IMR-90 (cell line): ENCODE results near the gene TBC1D24. TPM values are rescaled to one million over a fixed set of nuclear protein-coding genes. Genes with fewer than 3 reads are reported as not detected.

ENCODE experiments used
- ATAC-seq: fragments of 200-7000 bp; cut with Tn5 transposase; 2 replicates; pipeline ENCODE4 v1.9.1; 2020; ENCODE audit warnings: low read depth, mild to moderate bottlenecking, moderate library complexity
- BruUV-seq: library from RNA; stranded (reverse); fragments of 400-500 nt; replicated peaks from 2 replicates; lab custom pipeline; 2021; lab: Mats Ljungman, UMichigan
- CTCF ChIA-PET: fragments of 300-600 bp; formaldehyde crosslinking; extraction: SDS; loops from one replicate; lab custom pipeline; 2021; ENCODE audit warnings: antibody characterized with exemption; lab: Yijun Ruan, JAX
- POLR2A ChIA-PET: fragments of 300-600 bp; sonication (Branson Sonifier 250); formaldehyde crosslinking; loops from one replicate; lab custom pipeline; 2022; ENCODE audit warnings: antibody characterized with exemption; ENCODE audit not compliant: unreplicated experiment; lab: Charles Lee
- DNase-seq: peaks from one replicate; pipeline ENCODE4 v3.0.0; 2013
- H2AFZ ChIP-seq: replicated peaks from 2 replicates; pipeline ENCODE3; 2013; ENCODE audit warnings: low read length, mild to moderate bottlenecking; ENCODE audit not compliant: poor library complexity
- H2AK5ac ChIP-seq: 2 replicates; pipeline ENCODE4 v1.6.1; 2013; ENCODE audit warnings: low read depth, low read length, inconsistent platforms
- H2AK9ac ChIP-seq: replicated peaks from 2 replicates; pipeline ENCODE3; 2013; ENCODE audit warnings: mild to moderate bottlenecking, low read depth, low read length, moderate library complexity; ENCODE audit not compliant: poor library complexity
- H2BK120ac ChIP-seq: 2 replicates; pipeline ENCODE4 v1.6.1; 2013; ENCODE audit warnings: low read depth, low read length, inconsistent platforms
- H2BK15ac ChIP-seq: 3 replicates; pipeline ENCODE4 v1.6.1; 2013; ENCODE audit warnings: low read depth, low read length, inconsistent platforms
- H2BK20ac ChIP-seq: 2 replicates; pipeline ENCODE4 v1.6.1; 2013; ENCODE audit warnings: low read depth, mild to moderate bottlenecking, inconsistent platforms, low read length, moderate library complexity
- H2BK5ac ChIP-seq: 2 replicates; pipeline ENCODE4 v1.6.1; 2013; ENCODE audit warnings: mild to moderate bottlenecking, low read depth, low read length, inconsistent platforms; ENCODE audit not compliant: poor library complexity, severe bottlenecking
- H3K14ac ChIP-seq: replicated peaks from 2 replicates; pipeline ENCODE4 v1.6.1; 2013; ENCODE audit warnings: low read depth, low read length, inconsistent platforms
- H3K18ac ChIP-seq: 2 replicates; pipeline ENCODE4 v1.6.1; 2013; ENCODE audit warnings: low read depth, low read length, control low read depth
- H3K23ac ChIP-seq: 2 replicates; pipeline ENCODE4 v1.6.1; 2013; ENCODE audit warnings: low read depth, low read length, inconsistent platforms
- H3K27ac ChIP-seq: 2 replicates; pipeline ENCODE4 v1.5.1; 2013; ENCODE audit warnings: mild to moderate bottlenecking, control low read depth, low read length; ENCODE audit not compliant: insufficient read depth
- H3K27me3 ChIP-seq: 2 replicates; pipeline ENCODE4 v1.6.1; 2013; ENCODE audit warnings: low read length; ENCODE audit not compliant: control insufficient read depth, insufficient read depth
- H3K36me3 ChIP-seq: 2 replicates; pipeline ENCODE4 v1.6.1; 2013; ENCODE audit warnings: low read length, mixed read lengths; ENCODE audit not compliant: control insufficient read depth, insufficient read depth
- H3K4ac ChIP-seq: 2 replicates; pipeline ENCODE4 v1.6.1; 2013; ENCODE audit warnings: low read depth, low read length, inconsistent platforms
- H3K4me1 ChIP-seq: 2 replicates; pipeline ENCODE4 v1.6.1; 2013; ENCODE audit warnings: low read length, mixed read lengths; ENCODE audit not compliant: control insufficient read depth, insufficient read depth
- H3K4me2 ChIP-seq: 2 replicates; pipeline ENCODE4 v1.6.1; 2013; ENCODE audit warnings: low read depth, mild to moderate bottlenecking, control low read depth, low read length, moderate library complexity
- H3K4me3 ChIP-seq: 2 replicates; pipeline ENCODE4 v1.5.1; 2013; ENCODE audit warnings: low read depth, mild to moderate bottlenecking, control low read depth, low read length, moderate library complexity; ENCODE audit not compliant: insufficient read depth
- H3K56ac ChIP-seq: 2 replicates; pipeline ENCODE4 v1.6.1; 2013; ENCODE audit warnings: low read length, inconsistent platforms; ENCODE audit not compliant: insufficient read depth; ENCODE audit errors: extremely low read depth
- H3K79me1 ChIP-seq, 2 experiments: 2 replicates each; pipeline ENCODE4 v1.6.1; 2013; ENCODE audit warnings: low read length in 2 of 2, inconsistent platforms in 1 of 2, low read depth in 1 of 2
- H3K9ac ChIP-seq: 2 replicates; pipeline ENCODE4 v1.6.1; 2013; ENCODE audit warnings: low read depth, low read length, control low read depth
- H3K9me1 ChIP-seq: 2 replicates; pipeline ENCODE4 v1.6.1; 2013; ENCODE audit warnings: low read length, inconsistent platforms; ENCODE audit not compliant: insufficient read depth
- H3K9me3 ChIP-seq: 2 replicates; pipeline ENCODE4 v1.6.1; 2013; ENCODE audit warnings: low read length; ENCODE audit not compliant: control insufficient read depth, insufficient read depth
- H4K20me1 ChIP-seq: 2 replicates; pipeline ENCODE4 v1.6.1; 2013; ENCODE audit warnings: low read length, inconsistent platforms; ENCODE audit not compliant: insufficient read depth
- H4K5ac ChIP-seq: 2 replicates; pipeline ENCODE4 v1.6.1; 2013; ENCODE audit warnings: mild to moderate bottlenecking, low read depth, low read length, control low read depth
- H4K8ac ChIP-seq, 2 experiments: 2 replicates each; pipeline ENCODE4 v1.6.1; 2013; ENCODE audit warnings: low read depth in 2 of 2, low read length in 2 of 2, control low read depth in 1 of 2, inconsistent platforms in 1 of 2
- H4K91ac ChIP-seq: 2 replicates; pipeline ENCODE4 v1.6.1; 2013; ENCODE audit warnings: low read depth, low read length, inconsistent platforms; ENCODE audit not compliant: insufficient read depth
- FOS ChIP-seq: fragments of 150-350 bp; IDR thresholded peaks from 2 replicates; pipeline ENCODE4 v1.6.1; 2016; ENCODE audit warnings: low read depth, low read length
- WGBS, 2 experiments: methylation state at CpG; one replicate each; pipeline versions ENCODE4 v1.1.5 to v1.1.7; 2013; ENCODE audit warnings: missing lambda C conversion rate in 2 of 2; ENCODE audit not compliant: insufficient read length in 1 of 2; ENCODE audit errors: extremely low coverage in 2 of 2; 5-methylcytosine and 5-hydroxymethylcytosine counted together
- dilution Hi-C: fragments of 300-500 bp; cut with HindIII; formaldehyde crosslinking; loops from one replicate; pipeline ENCODE4 v1.14.3; 2018; ENCODE audit warnings: low sequenced_read_pairs; ENCODE audit not compliant: unreplicated experiment
- in situ Hi-C: fragments of 300-500 bp; cut with MboI; formaldehyde crosslinking; loops from 3 replicates; pipeline ENCODE4 v1.14.3; 2019; ENCODE audit warnings: low sequenced_read_pairs, inconsistent platforms, mixed read lengths
- intact Hi-C: fragments of 100-400 bp; cut with micrococcal nuclease; formaldehyde crosslinking; loops from 2 replicates; pipeline ENCODE4 v1.10.0; 2022
- polyA plus RNA-seq, 3 experiments: library from polyadenylated mRNA; depleted of rRNA; stranded (reverse); fragments of >200 nt; gene quantifications; 2 replicates each; pipeline ENCODE4 v1.2.3, GENCODE V29; 2012; ENCODE audit warnings: low replicate concordance in 1 of 3
- total RNA-seq: library from RNA; depleted of rRNA; stranded (reverse); fragments of >200 nt; gene quantifications from 2 replicates; pipeline ENCODE4 v1.2.3, GENCODE V29; 2012

Gene TBC1D24
- total and polyA plus RNA-seq, 2 of the 4 experiments (the other 2 are of a cell fraction): 7.5 to 13.4 TPM

- TF ChIP-seq FOS: no peak
Observed at GRCh38 chr16:2460916-2461315, 14.0 kb upstream of the TBC1D24 start.

More at GRCh38 chr16:2460916-2461315, 14.0 kb upstream of the TBC1D24 start:
- no peaks in the 10 kb centered on the region for H3K27me3 ChIP-seq
- H2AK9ac ChIP-seq: peak overlapping the region; percentile 91
- CTCF ChIA-PET: no interaction called here
- H2AK5ac ChIP-seq: no peak overlapping the region
- ATAC-seq: no peak
- no peak overlapping the region for H3K14ac ChIP-seq
- peaks cover 3 to 38% of the 10 kb centered on the region in 2 experiments; a peak in 1 of 4 replicates for H3K79me1 ChIP-seq
- no peak overlapping the region for H3K4me3 ChIP-seq
- dilution Hi-C loops: no loop called here
- no peak overlapping the region for H4K91ac ChIP-seq
- in situ Hi-C loops: no loop called here
- no peaks in the 10 kb centered on the region for H3K9me3 ChIP-seq
- no peak for DNase-seq
- H2BK120ac ChIP-seq: no peak overlapping the region
- POLR2A ChIA-PET: no interaction called here
- no peak overlapping the region for H3K27ac ChIP-seq
- H3K9ac ChIP-seq: no peak overlapping the region
- H4K20me1 ChIP-seq: no peaks in the 10 kb centered on the region; the same call in 1 of the 2 replicates
- peaks cover 12% of the 10 kb centered on the region for H3K36me3 ChIP-seq
- intact Hi-C loops: no loop called here
- H2BK15ac ChIP-seq: no peak overlapping the region
- H3K9me1 ChIP-seq: no peaks in the 10 kb centered on the region; the same call in 1 of the 2 replicates
- no peak overlapping the region for H4K5ac ChIP-seq
- no peak overlapping the region for H4K8ac ChIP-seq
- no peak overlapping the region for H3K23ac ChIP-seq
- H2BK5ac ChIP-seq: no peak overlapping the region
- no peak overlapping the region; the same call in 1 of the 2 replicates for H3K4me2 ChIP-seq
- H3K18ac ChIP-seq: no peak overlapping the region
- H2AFZ ChIP-seq: no peak overlapping the region
- H3K4me1 ChIP-seq: peaks cover 7% of the 10 kb centered on the region; the same call in 1 of the 2 replicates
- BruUV-seq: no TSS peak
- WGBS, 2 experiments: 85% methylated on average over 3 of the region's 13 CpGs; no CpG with 5 or more reads in 1 of the 2 experiments
- no peak overlapping the region for H2BK20ac ChIP-seq
- H3K56ac ChIP-seq: no peak overlapping the region
- H3K4ac ChIP-seq: no peak overlapping the region
